ENCODE data around the gene IRF1.

The IRF1 gene

GRCh38 chr5:132469380-132470009, 21.1 kb downstream of the IRF1 start:
- Mint-ChIP-seq H3K27me3 (ENCODE audit: low read depth) (no peaks in the 10 kb centered on the region), H3K4me1 (ENCODE audit: low read depth) (peaks cover 87% of the 10 kb centered on the region), H3K36me3 (ENCODE audit: low read depth) (peaks cover 38% of the 10 kb centered on the region), H3K27ac (peak overlapping the region; percentile 18), H3K9me3 (no peaks in the 10 kb centered on the region), H3K4me3 (no peak overlapping the region)

GRCh38 chr5:132468656-132469379, 21.8 kb downstream of the IRF1 start:
- Mint-ChIP-seq H3K27me3 (ENCODE audit: low read depth) (no peaks in the 10 kb centered on the region), H3K4me1 (ENCODE audit: low read depth) (peaks cover 88% of the 10 kb centered on the region), H3K9me3 (no peaks in the 10 kb centered on the region), H3K27ac (peak overlapping the region; percentile 55), H3K36me3 (ENCODE audit: low read depth) (peaks cover 38% of the 10 kb centered on the region), H3K4me3 (peak overlapping the region; percentile 32)

GRCh38 chr5:132467287-132467984, 23.1 kb downstream of the IRF1 start:
- H3K27ac Mint-ChIP-seq: peak overlapping the region; percentile 93
- peaks cover 89% of the 10 kb centered on the region for H3K4me1 Mint-ChIP-seq (ENCODE audit: low read depth)
- peak overlapping the region; percentile 69 for H3K4me3 Mint-ChIP-seq
- peaks cover 45% of the 10 kb centered on the region for H3K36me3 Mint-ChIP-seq (ENCODE audit: low read depth)
- H3K9me3 Mint-ChIP-seq: no peaks in the 10 kb centered on the region
- no peaks in the 10 kb centered on the region for H3K27me3 Mint-ChIP-seq (ENCODE audit: low read depth)

- peaks cover 47% of the 10 kb centered on the region for H3K36me3 Mint-ChIP-seq (ENCODE audit: low read depth)
- H3K9me3 Mint-ChIP-seq: no peaks in the 10 kb centered on the region
- peaks cover 88% of the 10 kb centered on the region for H3K4me1 Mint-ChIP-seq (ENCODE audit: low read depth)
- H3K4me3 Mint-ChIP-seq: peak overlapping the region; percentile 69
- peak overlapping the region; percentile 93 for H3K27ac Mint-ChIP-seq
- no peaks in the 10 kb centered on the region for H3K27me3 Mint-ChIP-seq (ENCODE audit: low read depth)
Observed at GRCh38 chr5:132466433-132467286, 23.9 kb downstream of the IRF1 start.

- H3K36me3 Mint-ChIP-seq (ENCODE audit: low read depth): peaks cover 48% of the 10 kb centered on the region
- no peaks in the 10 kb centered on the region for H3K27me3 Mint-ChIP-seq (ENCODE audit: low read depth)
- peak overlapping the region; percentile 69 for H3K4me3 Mint-ChIP-seq
- H3K9me3 Mint-ChIP-seq: no peaks in the 10 kb centered on the region
- peaks cover 87% of the 10 kb centered on the region for H3K4me1 Mint-ChIP-seq (ENCODE audit: low read depth)
- peak overlapping the region; percentile 93 for H3K27ac Mint-ChIP-seq
Observed at GRCh38 chr5:132465059-132465707, 25.4 kb downstream of the IRF1 start.

- peaks cover 87% of the 10 kb centered on the region for H3K4me1 Mint-ChIP-seq (ENCODE audit: low read depth)
- H3K27ac Mint-ChIP-seq: peak overlapping the region; percentile 93
- H3K27me3 Mint-ChIP-seq (ENCODE audit: low read depth): no peaks in the 10 kb centered on the region
- H3K36me3 Mint-ChIP-seq (ENCODE audit: low read depth): peaks cover 50% of the 10 kb centered on the region
- peak overlapping the region; percentile 69 for H3K4me3 Mint-ChIP-seq
- H3K9me3 Mint-ChIP-seq: no peaks in the 10 kb centered on the region
Observed at GRCh38 chr5:132464156-132464939, 26.2 kb downstream of the IRF1 start.

- H3K4me3 Mint-ChIP-seq: peak overlapping the region; percentile 69
- H3K4me1 Mint-ChIP-seq (ENCODE audit: low read depth): peaks cover 87% of the 10 kb centered on the region
- no peaks in the 10 kb centered on the region for H3K27me3 Mint-ChIP-seq (ENCODE audit: low read depth)
- peak overlapping the region; percentile 93 for H3K27ac Mint-ChIP-seq
- H3K36me3 Mint-ChIP-seq (ENCODE audit: low read depth): peaks cover 49% of the 10 kb centered on the region
- no peaks in the 10 kb centered on the region for H3K9me3 Mint-ChIP-seq
Observed at GRCh38 chr5:132463811-132464155, 26.8 kb downstream of the IRF1 start.

- H3K27me3 Mint-ChIP-seq (ENCODE audit: low read depth): no peaks in the 10 kb centered on the region
- H3K4me1 Mint-ChIP-seq (ENCODE audit: low read depth): peaks cover 89% of the 10 kb centered on the region
- peak overlapping the region; percentile 93 for H3K27ac Mint-ChIP-seq
- H3K9me3 Mint-ChIP-seq: no peaks in the 10 kb centered on the region
- peak overlapping the region; percentile 69 for H3K4me3 Mint-ChIP-seq
- peaks cover 51% of the 10 kb centered on the region for H3K36me3 Mint-ChIP-seq (ENCODE audit: low read depth)
Observed at GRCh38 chr5:132462856-132463745, 27.5 kb downstream of the IRF1 start.

- H3K9me3 Mint-ChIP-seq: no peaks in the 10 kb centered on the region
- peaks cover 51% of the 10 kb centered on the region for H3K36me3 Mint-ChIP-seq (ENCODE audit: low read depth)
- H3K27me3 Mint-ChIP-seq (ENCODE audit: low read depth): no peaks in the 10 kb centered on the region
- H3K4me3 Mint-ChIP-seq: no peak overlapping the region
- peaks cover 89% of the 10 kb centered on the region for H3K4me1 Mint-ChIP-seq (ENCODE audit: low read depth)
- H3K27ac Mint-ChIP-seq: no peak overlapping the region
Observed at GRCh38 chr5:132462333-132462732, 28.2 kb downstream of the IRF1 start.

GRCh38 chr5:132461569-132462070, 29.0 kb downstream of the IRF1 start:
- Mint-ChIP-seq H3K36me3 (ENCODE audit: low read depth) (peaks cover 50% of the 10 kb centered on the region), H3K4me1 (ENCODE audit: low read depth) (peaks cover 90% of the 10 kb centered on the region), H3K4me3 (peak overlapping the region; percentile 14), H3K27me3 (ENCODE audit: low read depth) (no peaks in the 10 kb centered on the region), H3K9me3 (no peaks in the 10 kb centered on the region), H3K27ac (peak overlapping the region; percentile 63)

GRCh38 chr5:132460846-132461568, 29.6 kb downstream of the IRF1 start:
- Mint-ChIP-seq H3K4me1 (ENCODE audit: low read depth) (peaks cover 90% of the 10 kb centered on the region), H3K27ac (peak overlapping the region; percentile 75), H3K27me3 (ENCODE audit: low read depth) (no peaks in the 10 kb centered on the region), H3K36me3 (ENCODE audit: low read depth) (peaks cover 51% of the 10 kb centered on the region), H3K9me3 (no peaks in the 10 kb centered on the region), H3K4me3 (peak overlapping the region; percentile 22)
